Skeletal muscle tissue (tissue), 5 donors: ENCODE measurements around the gene CHRNB4. TPM values are rescaled to one million over a fixed set of nuclear protein-coding genes. Genes with fewer than 3 reads are reported as not detected.

ENCODE experiments used
- H3K27ac ChIP-seq: one replicate; pipeline ENCODE4 v1.7.0; 2013; ENCODE audit warnings: mild to moderate bottlenecking, low read depth, low read length, inconsistent platforms
- H3K27me3 ChIP-seq, 3 donors: one replicate each; pipeline ENCODE4 v1.7.0; 2013; ENCODE audit warnings: low read length in 3 of 3; ENCODE audit not compliant: control insufficient read depth in 3 of 3, insufficient read depth in 3 of 3
- H3K36me3 ChIP-seq, 3 donors: one replicate each; pipeline ENCODE4 v1.7.0; 2013; ENCODE audit warnings: low read length in 3 of 3; ENCODE audit not compliant: control insufficient read depth in 3 of 3, insufficient read depth in 3 of 3
- H3K4me1 ChIP-seq, 3 donors: one replicate each; pipeline ENCODE4 v1.7.0; 2013; ENCODE audit warnings: low read length in 3 of 3, mild to moderate bottlenecking in 3 of 3; ENCODE audit not compliant: control insufficient read depth in 3 of 3, insufficient read depth in 3 of 3
- H3K4me3 ChIP-seq, 3 donors: one replicate each; pipeline ENCODE4 v1.7.0; 2013; ENCODE audit warnings: low read length in 3 of 3
- H3K9ac ChIP-seq, 3 donors: one replicate each; pipeline ENCODE4 v1.7.0; 2013; ENCODE audit warnings: low read length in 3 of 3, mild to moderate bottlenecking in 3 of 3, moderate library complexity in 2 of 3, low read depth in 1 of 3
- H3K9me3 ChIP-seq, 3 donors: one replicate each; pipeline ENCODE4 v1.7.0; 2013; ENCODE audit warnings: low read length in 3 of 3; ENCODE audit not compliant: control insufficient read depth in 3 of 3
- small RNA-seq: library from RNA; depleted of rRNA; stranded (forward); fragments of <200 nt; gene quantifications from one replicate; pipeline ENCODE3, GENCODE V24; 2014
- total RNA-seq: library from RNA; depleted of rRNA; stranded (reverse); fragments of >200 nt; gene quantifications from one replicate; pipeline ENCODE4 v1.2.3, GENCODE V29; 2014
- donor health status: Osteomylitis.

The CHRNB4 gene
- total RNA-seq, 1 donor from 2014 or later, result under 0.01 TPM

DNA sequence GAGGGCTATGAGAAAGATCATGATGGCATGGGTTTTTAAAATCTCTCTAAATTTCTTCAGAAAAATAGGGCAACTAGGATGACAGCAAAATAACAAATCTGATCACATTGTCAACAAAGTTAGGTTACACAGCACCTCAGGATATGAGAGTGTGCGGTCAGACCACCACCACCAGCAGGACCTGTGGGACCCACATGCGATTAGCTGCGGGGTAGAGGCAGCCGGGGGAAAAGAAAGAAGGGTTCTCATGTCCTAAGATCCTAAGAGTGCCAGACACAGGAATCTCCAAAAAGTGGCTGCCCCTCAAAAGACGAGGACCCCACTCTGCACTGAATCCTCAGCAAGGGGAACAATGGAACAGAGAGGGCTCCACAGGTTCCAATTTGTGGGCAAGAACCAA is 35.8 kb downstream of the CHRNB4 start:
- no peak overlapping the region for H3K4me3 ChIP-seq
- no peaks in the 10 kb centered on the region for H3K9me3 ChIP-seq
- peaks cover 5 to 14% (median 8%) of the 10 kb centered on the region in 3 donors for H3K27me3 ChIP-seq

DNA sequence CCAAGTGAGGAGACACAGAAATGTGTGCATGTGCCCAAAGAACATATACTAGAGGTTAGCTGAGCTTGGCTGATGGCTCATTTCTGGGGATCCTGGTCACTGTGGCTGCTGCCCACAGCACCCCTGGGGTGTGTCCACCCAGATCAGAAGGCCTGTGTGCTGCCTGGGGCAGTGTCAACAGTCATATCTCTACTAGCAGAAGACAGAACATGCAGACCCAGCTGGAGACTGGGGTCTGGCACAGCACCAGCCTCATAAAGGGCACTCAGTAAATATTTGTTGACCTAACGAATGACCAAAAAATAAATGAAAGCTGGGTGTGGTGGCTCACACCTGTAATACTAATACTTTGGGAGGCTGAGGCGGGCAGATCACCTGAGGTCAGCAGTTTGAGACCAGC is 36.6 kb downstream of the CHRNB4 start:
- Histone ChIP-seq H3K9ac (no peak overlapping the region), H3K36me3 (peaks cover 0 to 2% (median 0%) of the 10 kb centered on the region in 3 donors), H3K27me3 (peaks cover 5 to 14% (median 8%) of the 10 kb centered on the region in 3 donors), H3K9me3 (no peaks in the 10 kb centered on the region), H3K4me1 (peaks cover 0 to 4% (median 0%) of the 10 kb centered on the region in 3 donors), H3K27ac (no peak overlapping the region), H3K4me3 (no peak overlapping the region)

More for the DNA sequence above, 35.8 kb downstream of the CHRNB4 start:
- peaks cover 0 to 2% (median 0%) of the 10 kb centered on the region in 3 donors for H3K36me3 ChIP-seq
- no peak overlapping the region for H3K27ac ChIP-seq
- H3K9ac ChIP-seq, result no peak overlapping the region
- H3K4me1 ChIP-seq, result peaks cover 0 to 4% (median 0%) of the 10 kb centered on the region in 3 donors

DNA sequence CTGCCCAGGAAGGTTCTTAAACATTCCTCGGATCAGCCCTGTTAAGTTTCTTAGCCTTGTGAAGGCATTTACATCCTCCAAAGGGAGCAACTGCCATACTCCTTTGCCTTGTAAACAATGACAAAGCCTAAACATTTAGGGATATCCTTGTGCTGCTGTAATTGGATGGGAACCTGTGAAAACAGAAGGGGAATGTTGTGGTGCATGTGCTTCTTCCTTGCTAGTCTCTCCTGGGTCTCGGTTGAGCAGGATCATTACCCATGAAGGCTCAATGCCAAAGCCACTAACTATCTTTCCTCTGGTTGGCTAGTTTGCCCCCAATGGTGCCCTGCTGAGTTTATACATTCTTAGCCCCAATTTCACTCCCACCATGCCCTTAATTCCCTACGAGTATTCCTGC is 37.5 kb downstream of the CHRNB4 start:
- no peak overlapping the region for H3K9ac ChIP-seq
- peaks cover 5 to 14% (median 8%) of the 10 kb centered on the region in 3 donors for H3K27me3 ChIP-seq
- H3K27ac ChIP-seq, result no peak overlapping the region
- H3K4me3 ChIP-seq, result no peak overlapping the region
- peaks cover 0 to 2% (median 0%) of the 10 kb centered on the region in 3 donors for H3K36me3 ChIP-seq
- peaks cover 0 to 4% (median 0%) of the 10 kb centered on the region in 3 donors for H3K4me1 ChIP-seq
- H3K9me3 ChIP-seq, result no peaks in the 10 kb centered on the region

GRCh38 chr15:78599189-78599588 is 41.8 kb downstream of the CHRNB4 start:
- H3K4me1 ChIP-seq, result peaks cover 0 to 4% (median 0%) of the 10 kb centered on the region in 3 donors
- no peaks in the 10 kb centered on the region for H3K9me3 ChIP-seq
- no peak overlapping the region for H3K27ac ChIP-seq
- peaks cover 5 to 10% (median 5%) of the 10 kb centered on the region in 3 donors for H3K27me3 ChIP-seq
- peaks cover 0 to 2% (median 0%) of the 10 kb centered on the region in 3 donors for H3K36me3 ChIP-seq
- H3K9ac ChIP-seq, result no peak overlapping the region
- no peak overlapping the region for H3K4me3 ChIP-seq

DNA sequence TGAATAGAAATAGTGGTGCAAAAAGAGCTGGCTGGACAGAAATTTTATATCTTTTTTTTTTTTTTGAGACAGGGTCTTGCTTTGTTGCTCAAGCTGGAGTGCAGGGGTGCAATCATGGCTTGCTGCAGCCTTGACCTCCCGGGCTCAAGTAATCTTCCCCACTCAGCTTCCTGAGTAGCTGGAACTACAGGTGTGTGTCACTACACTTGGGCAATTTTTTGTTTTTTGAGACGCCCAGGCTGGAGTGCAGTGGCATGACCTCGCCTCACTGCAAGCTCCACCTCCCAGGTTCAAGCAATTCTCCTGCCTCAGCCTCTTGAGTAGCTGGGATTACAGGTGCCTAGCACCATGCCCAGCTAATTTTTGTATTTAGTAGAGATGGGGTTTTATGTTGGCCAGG is 42.7 kb downstream of the CHRNB4 start:
- Histone ChIP-seq H3K36me3 (peaks cover 0 to 2% (median 0%) of the 10 kb centered on the region in 3 donors), H3K4me3 (no peak overlapping the region), H3K27me3 (peaks cover under 1 to 5% (median 5%) of the 10 kb centered on the region in 3 donors), H3K9ac (no peak overlapping the region), H3K27ac (no peak overlapping the region), H3K4me1 (peaks cover 0 to 4% (median 0%) of the 10 kb centered on the region in 3 donors), H3K9me3 (no peaks in the 10 kb centered on the region)

- no peaks in the 10 kb centered on the region for H3K9me3 ChIP-seq
- H3K9ac ChIP-seq, result no peak overlapping the region
- peaks cover 0 to 2% (median 0%) of the 10 kb centered on the region in 3 donors for H3K36me3 ChIP-seq
- H3K4me1 ChIP-seq, result no peaks in the 10 kb centered on the region
- H3K27ac ChIP-seq, result no peak overlapping the region
- H3K4me3 ChIP-seq, result no peak overlapping the region
- peaks cover 0 to 5% (median 0%) of the 10 kb centered on the region in 3 donors for H3K27me3 ChIP-seq
These were observed 43.4 kb downstream of the CHRNB4 start for GRCh38 chr15:78597583-78597982.

DNA sequence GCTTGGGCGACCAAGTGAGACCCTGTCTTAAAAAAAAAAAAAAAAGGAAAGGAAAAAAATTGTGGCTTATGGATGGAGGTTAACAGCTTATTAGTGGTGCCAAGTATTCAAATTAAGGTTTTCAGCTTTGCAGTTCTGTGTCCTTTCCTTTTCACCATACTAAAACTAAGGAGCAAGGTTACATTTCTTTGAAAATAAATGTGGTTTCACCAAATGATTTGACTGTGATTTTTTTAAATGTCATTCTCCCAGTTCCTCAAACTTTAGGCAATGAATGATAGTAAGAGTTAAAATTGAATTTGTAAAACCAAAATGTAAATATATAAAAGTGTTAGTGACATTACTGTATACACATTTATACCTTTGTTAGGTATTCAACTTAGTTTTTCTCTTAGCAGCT is 66.1 kb downstream of the CHRNB4 start:
- H3K36me3 ChIP-seq, result no peaks in the 10 kb centered on the region
- H3K4me1 ChIP-seq, result no peaks in the 10 kb centered on the region
- no peaks in the 10 kb centered on the region for H3K9me3 ChIP-seq
- H3K4me3 ChIP-seq, result no peak overlapping the region
- H3K27ac ChIP-seq, result no peak overlapping the region
- H3K9ac ChIP-seq, result no peak overlapping the region
- peaks cover 0 to 4% (median 3%) of the 10 kb centered on the region in 3 donors for H3K27me3 ChIP-seq

Small RNA genes lying within 50 kb of the gene (small RNA-seq; reads per million reads assigned to genes)
- not detected for gene AC067863.2

Other genes with a start within 250 kb of the CHRNB4 start
- 35.0 TPM for gene IREB2, start 203.0 kb downstream of the CHRNB4 start, total RNA-seq
- gene HYKK, start 133.6 kb downstream of the CHRNB4 start, total RNA-seq, result 3.7 TPM
- gene PSMA4, start 100.8 kb downstream of the CHRNB4 start, total RNA-seq, result 86.6 TPM
- gene CHRNA5, start 75.7 kb downstream of the CHRNB4 start, total RNA-seq, result 0.52 TPM
- not detected for gene CHRNA3, start 20.2 kb downstream of the CHRNB4 start, total RNA-seq
- gene ADAMTS7, start 170.3 kb upstream of the CHRNB4 start, total RNA-seq, result 7.3 TPM
- gene MORF4L1, start 231.7 kb upstream of the CHRNB4 start, total RNA-seq, result 382 TPM